ENCODE results near the gene PTPMT1. TPM values are rescaled to one million over a fixed set of nuclear protein-coding genes. Genes with fewer than 3 reads are reported as not detected.
"Not testable (repeated sequence)": the region's sequence is repeated elsewhere in the genome, so short reads cannot be mapped to it uniquely, and the experiment has no call there.

Gene PTPMT1
- total and polyA plus RNA-seq, 12 donors, result 16.9 to 66.9 (median 22.4) TPM

DNA sequence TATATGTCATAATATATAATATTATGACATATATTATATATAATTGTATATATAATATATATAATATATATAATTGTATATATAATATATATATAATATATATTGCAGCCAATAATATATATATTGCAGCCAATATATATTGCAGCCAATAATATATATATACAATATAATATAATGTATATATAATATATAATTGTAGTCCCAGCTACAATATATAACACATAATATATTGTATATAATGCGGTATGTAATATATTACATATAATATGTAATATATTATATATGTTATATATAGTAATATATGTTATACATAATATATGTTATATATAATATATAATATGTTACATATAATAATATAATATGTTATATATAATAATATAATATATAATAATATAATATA lies 6.7 kb upstream of the PTPMT1 start:
- 97 to 98% methylated on average over 1 of the region's 1 CpG for WGBS, 2 donors
- TF ChIP-seq, protein P1, sequence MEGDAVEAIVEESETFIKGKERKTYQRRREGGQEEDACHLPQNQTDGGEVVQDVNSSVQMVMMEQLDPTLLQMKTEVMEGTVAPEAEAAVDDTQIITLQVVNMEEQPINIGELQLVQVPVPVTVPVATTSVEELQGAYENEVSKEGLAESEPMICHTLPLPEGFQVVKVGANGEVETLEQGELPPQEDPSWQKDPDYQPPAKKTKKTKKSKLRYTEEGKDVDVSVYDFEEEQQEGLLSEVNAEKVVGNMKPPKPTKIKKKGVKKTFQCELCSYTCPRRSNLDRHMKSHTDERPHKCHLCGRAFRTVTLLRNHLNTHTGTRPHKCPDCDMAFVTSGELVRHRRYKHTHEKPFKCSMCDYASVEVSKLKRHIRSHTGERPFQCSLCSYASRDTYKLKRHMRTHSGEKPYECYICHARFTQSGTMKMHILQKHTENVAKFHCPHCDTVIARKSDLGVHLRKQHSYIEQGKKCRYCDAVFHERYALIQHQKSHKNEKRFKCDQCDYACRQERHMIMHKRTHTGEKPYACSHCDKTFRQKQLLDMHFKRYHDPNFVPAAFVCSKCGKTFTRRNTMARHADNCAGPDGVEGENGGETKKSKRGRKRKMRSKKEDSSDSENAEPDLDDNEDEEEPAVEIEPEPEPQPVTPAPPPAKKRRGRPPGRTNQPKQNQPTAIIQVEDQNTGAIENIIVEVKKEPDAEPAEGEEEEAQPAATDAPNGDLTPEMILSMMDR (IDR thresholded peaks at IDR 0.05), result no peak
- intact Hi-C loops (cut with DNase I), result loop anchor here in 2 of 10 donors (10.0 kb wide), 1 partner anchor 64 kb away; no protein-coding TSS in a partner anchor
- H3K27ac ChIP-seq, result no peak overlapping the region
- no peak for DNase-seq
- no peaks in the 10 kb centered on the region for H3K27me3 ChIP-seq
- ATAC-seq, result no peak
- H3K4me3 ChIP-seq, result no peak overlapping the region
- no peaks in the 10 kb centered on the region for H3K36me3 ChIP-seq
- peaks cover 0 to 3% (median 0%) of the 10 kb centered on the region in 9 donors for H3K4me1 ChIP-seq
- H3K9me3 ChIP-seq, result no peaks in the 10 kb centered on the region

DNA sequence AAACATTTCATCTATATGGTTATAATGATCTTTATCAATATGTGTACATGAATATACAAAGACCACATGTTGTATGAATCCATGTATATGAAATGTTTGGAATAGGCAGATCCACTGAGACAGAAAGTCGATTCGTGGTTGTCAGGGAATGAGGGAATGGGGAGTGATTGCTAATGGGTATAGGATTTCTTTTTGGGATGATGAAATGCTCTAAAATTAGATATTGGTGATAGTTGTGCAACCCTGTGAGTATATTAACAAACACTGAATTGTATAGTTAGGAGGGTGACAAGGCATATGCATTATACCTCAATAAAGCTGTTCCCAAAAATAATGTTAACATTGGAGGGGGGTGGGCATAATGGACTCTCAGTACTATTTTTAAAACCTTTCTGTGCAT lies 5.0 kb upstream of the PTPMT1 start:
- 91 to 92% methylated on average over 2 of the region's 2 CpGs for WGBS, 2 donors
- Histone ChIP-seq H3K4me3 (no peak overlapping the region), H3K4me1 (peaks cover 5 to 10% (median 8%) of the 10 kb centered on the region in 9 donors), H3K36me3 (no peaks in the 10 kb centered on the region), H3K27me3 (no peaks in the 10 kb centered on the region), H3K27ac (no peak overlapping the region), H3K9me3 (no peaks in the 10 kb centered on the region)
- DNase-seq, result no peak
- ATAC-seq, result no peak
- intact Hi-C loops (cut with DNase I), result no loop called here
- TF ChIP-seq, protein P1 (IDR thresholded peaks at IDR 0.05), result no peak

DNA sequence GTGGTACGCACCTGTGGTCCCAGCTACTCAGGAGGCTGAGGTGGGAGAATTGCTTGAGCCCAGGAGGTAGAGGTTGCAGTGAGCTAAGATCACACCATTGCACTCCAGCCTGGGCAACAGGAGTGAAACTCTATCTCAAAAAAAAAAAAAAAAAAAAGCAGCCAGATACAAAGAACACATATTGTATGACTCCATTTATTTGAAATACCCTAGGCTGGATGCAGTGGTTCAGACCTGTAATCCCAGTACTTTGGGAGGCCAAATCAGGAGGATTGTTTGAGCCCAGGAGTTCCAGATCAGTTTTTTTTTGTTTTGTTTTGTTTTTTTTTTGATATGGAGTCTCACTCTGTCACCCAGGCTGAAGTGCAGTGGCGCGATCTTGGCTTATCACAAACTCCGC lies 3.0 kb upstream of the PTPMT1 start:
- H3K36me3 ChIP-seq; H3K27ac ChIP-seq; DNase-seq; ATAC-seq; H3K4me3 ChIP-seq; H3K27me3 ChIP-seq; intact Hi-C loops (cut with DNase I); H3K9me3 ChIP-seq: not testable (repeated sequence)
- H3K4me1 ChIP-seq, result peaks cover 5 to 25% (median 14%) of the 10 kb centered on the region in 9 donors
- 93 to 95% methylated on average over 4 of the region's 4 CpGs for WGBS, 2 donors

- Histone ChIP-seq H3K4me1 (peaks cover 5 to 25% (median 14%) of the 10 kb centered on the region in 9 donors), H3K4me3 (peak overlapping the region in 2 of 10 donors; percentile 75 to 98), H3K36me3 (peaks cover 0 to 12% (median 0%) of the 10 kb centered on the region in 9 donors)
- intact Hi-C loops (cut with DNase I); DNase-seq; ATAC-seq; H3K9me3 ChIP-seq; H3K27ac ChIP-seq; H3K27me3 ChIP-seq: not testable (repeated sequence)
- WGBS, 2 donors, result 98% methylated on average over 10 of the region's 10 CpGs
Measured at GRCh38 chr11:47564366-47564765, 1.0 kb upstream of the PTPMT1 start.

DNA sequence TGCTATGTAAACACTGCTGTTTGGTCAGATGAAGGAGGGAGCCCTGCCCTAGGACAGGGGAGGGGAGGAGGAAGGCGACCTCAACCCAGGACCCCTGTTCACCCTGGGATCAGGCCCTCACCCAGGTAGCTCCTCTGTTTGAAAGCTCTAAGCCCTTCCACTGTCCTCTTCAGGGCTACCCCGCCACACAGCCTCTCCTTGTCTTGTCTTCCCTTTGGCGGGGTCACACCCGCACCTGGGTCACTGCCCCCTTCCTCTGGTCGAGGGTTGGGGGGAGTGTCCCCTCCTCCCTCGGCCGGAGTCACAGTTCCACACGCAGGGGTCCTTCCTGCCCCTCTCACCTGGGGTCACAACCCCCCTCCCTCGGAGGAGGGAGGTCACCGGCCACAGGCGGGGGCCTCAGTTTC lies 463 bp upstream of the PTPMT1 start:
- ATAC-seq (peak in 7 of 8 donors; percentile 4 to 43 (median 23)), DNase-seq (no peak)
- TF ChIP-seq, protein P1 (IDR thresholded peaks at IDR 0.05), result no peak
- peaks cover 0 to 18% (median 0%) of the 10 kb centered on the region in 9 donors for H3K36me3 ChIP-seq
- no peaks in the 10 kb centered on the region for H3K27me3 ChIP-seq
- peak overlapping the region in 9 of 10 donors; percentile 67 to 91 (median 86) for H3K27ac ChIP-seq
- 14 to 16% methylated on average over 11 of the region's 11 CpGs for WGBS, 2 donors
- H3K4me1 ChIP-seq, result peaks cover 5 to 25% (median 14%) of the 10 kb centered on the region in 9 donors
- H3K9me3 ChIP-seq, result no peaks in the 10 kb centered on the region
- intact Hi-C loops (cut with DNase I), result no loop called here
- peak overlapping the region; percentile 75 to 99 (median 92) for H3K4me3 ChIP-seq
